NCI-H226 (cell line): ENCODE results near the gene MOCOS.
A peak's percentile ranks its signal among the peaks of the same experiment; 100 is the strongest.

Experiments used
- DNase-seq: peaks from one replicate; pipeline ENCODE4 v3.0.0-alpha.2; 2015

Gene MOCOS

DNA sequence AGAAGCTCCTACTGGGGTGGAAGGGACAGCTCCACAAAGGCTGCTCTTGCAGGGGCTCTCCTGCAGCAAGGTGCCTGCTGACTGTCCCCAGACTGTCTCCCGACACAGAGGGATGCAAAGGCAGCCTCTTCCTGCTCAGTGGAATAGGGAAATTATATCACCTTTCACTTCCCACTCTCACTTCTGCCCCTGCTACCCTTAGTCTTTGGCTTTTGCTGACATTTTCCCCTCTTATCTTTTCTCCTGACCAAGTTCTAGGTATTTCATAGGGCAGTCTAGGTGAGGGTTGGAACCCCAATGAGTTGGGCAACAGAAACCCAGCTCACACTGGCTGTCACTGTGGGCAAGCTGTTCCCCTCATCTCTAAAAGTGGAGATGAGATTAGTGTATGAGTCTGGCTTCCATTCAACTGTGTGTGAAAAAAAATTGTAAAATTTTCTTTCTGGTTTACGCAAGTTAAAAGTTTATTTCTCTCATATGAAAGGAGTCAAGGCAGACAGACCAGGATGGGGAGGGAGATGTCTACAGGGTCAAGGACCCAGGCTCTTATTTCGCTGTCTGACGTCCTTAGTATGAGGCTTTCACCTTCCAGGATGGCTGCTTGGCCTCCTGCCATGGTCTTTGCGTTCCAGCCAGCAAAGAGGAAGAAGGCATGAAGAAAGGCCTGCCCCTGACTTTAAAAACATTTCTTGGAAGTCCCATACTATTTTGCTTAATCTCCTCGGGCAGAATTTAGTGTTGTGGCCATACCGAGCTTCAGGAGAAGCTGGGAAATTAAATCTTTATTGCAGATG, 7.5 kb upstream of the MOCOS start:
- peak; percentile 19 for DNase-seq

DNA sequence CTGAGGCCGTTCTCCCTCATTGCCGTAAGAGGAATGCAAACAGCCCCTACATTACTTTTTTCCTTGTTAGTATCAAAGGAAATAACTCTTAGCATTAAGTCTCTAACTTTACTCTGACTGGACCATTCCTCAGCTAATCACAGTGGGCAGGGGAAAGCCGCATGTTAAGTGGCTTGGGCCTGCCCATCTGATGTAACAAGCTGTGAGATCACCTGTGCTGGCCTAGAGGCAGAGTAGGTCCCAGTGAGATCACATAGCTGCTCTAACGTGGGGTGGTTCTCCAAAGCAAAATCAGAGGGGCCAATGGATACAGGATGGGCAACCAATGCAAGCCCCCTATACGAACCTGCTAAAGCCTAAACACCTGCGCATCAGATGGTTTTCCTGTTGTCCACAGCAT, 5.9 kb upstream of the MOCOS start:
- DNase-seq, result no peak

DNA sequence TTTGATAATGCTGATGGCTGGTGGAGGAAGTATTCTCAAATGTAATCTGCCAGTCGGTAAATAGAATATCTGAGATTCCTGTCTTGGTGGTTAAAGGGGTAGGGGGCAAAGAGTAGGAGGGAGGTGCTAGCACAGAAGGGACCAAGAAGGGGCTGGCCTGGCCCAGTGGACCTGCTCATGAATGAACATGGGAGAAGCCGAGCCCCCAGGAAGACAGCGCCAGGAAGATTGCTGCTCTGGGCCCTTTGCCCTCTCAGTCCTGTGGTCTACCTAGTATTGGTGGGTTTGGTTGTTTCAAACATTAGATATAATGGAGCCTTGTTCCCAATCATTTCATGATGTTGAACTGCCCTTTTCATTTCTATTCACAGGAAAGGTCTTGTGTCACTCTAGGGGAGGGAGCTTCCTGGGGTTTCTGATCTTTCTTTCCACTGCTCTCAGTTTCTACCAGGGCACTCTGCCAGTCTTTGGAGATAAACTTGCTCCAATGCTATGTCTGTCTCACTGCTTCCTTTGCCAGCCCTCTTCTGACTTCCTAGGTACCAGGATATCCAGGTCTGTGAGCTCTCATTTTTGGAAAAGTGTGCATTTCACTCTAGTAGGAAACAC, 5.3 kb upstream of the MOCOS start:
- DNase-seq, result no peak

DNA sequence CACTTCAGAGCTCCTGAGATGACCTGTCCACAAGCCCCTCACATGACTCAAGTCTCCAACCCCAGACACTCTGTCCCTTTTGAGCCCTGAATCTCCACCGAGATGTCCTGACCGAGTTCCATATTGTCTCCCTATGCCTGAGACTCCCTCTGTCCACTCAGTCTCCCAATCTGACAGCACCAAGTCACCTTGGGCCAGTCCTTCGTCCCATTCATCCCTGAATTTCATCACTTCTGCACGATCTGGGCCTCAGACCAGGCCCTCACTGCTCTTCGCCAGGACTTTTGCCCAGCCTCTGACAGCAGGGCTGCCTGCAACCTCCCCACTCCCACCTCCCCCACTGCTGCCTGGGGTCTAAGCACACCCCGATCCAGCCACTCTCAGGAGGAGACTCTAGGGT, 4.3 kb upstream of the MOCOS start:
- DNase-seq, result no peak

DNA sequence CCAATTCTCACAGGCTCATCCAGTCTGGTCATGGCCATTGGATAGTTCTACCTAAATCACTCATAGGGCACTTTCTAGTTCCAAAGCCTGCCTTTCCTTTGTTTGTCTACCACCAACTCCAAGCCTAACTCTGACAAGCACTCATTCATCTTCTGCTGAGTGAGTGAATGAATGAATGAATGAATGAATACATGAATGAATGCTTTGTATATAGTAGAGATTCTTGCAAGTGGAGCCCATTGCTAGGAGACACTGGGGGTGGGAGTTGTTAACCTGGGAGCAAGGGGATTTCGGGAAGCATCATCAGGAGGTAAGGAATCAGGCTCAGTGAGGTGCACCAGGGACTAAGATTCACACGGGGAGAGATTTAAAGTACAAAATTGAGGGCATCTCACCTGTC, 3.3 kb upstream of the MOCOS start:
- no peak for DNase-seq

DNA sequence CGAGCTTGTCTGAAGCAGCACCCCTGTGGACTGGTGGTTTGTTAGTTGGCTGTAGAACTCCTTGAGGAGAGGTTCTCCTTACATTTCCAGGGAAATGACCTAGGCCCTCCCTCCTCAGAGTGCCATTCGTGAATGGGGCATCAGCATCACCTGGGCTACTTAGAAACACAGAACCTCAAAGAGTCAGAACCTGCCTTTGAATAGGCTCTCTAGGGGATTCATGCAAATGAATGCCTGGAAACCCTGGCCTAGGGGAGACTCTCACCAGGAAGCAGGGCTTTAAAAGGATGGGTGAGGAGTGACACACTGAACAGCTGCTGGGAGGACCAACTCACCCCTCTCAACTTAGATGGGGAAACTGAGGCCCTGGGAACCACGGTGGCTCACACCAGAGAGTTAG, 2.1 kb upstream of the MOCOS start:
- no peak for DNase-seq

DNA sequence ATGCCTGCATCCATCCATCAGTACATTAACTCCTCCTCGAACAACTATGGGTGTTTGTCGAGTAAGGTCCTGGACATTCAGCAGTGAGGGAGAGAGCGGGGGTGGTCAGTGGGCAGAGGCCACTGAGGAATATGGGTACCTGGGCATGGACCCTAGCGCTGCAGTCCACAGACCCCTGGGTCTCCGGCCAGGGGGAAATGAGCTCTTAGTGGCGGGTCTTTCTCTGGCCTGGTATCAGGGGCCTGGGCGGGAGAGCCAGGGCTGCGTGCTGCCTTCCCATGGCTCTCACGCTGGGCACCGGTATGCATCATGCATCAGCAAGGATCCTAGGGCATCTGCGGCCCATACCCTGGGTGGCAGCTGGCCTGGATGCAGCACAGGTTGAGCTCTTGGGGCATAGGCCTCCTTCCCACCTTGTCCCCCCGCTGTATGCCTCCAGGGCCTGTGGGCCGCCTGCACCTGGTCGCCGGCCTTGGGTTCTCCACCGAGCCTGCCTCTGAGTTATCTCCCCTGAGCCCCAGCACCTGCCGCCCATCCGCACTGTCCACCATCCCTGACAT, 1.3 kb upstream of the MOCOS start:
- no peak for DNase-seq

DNA sequence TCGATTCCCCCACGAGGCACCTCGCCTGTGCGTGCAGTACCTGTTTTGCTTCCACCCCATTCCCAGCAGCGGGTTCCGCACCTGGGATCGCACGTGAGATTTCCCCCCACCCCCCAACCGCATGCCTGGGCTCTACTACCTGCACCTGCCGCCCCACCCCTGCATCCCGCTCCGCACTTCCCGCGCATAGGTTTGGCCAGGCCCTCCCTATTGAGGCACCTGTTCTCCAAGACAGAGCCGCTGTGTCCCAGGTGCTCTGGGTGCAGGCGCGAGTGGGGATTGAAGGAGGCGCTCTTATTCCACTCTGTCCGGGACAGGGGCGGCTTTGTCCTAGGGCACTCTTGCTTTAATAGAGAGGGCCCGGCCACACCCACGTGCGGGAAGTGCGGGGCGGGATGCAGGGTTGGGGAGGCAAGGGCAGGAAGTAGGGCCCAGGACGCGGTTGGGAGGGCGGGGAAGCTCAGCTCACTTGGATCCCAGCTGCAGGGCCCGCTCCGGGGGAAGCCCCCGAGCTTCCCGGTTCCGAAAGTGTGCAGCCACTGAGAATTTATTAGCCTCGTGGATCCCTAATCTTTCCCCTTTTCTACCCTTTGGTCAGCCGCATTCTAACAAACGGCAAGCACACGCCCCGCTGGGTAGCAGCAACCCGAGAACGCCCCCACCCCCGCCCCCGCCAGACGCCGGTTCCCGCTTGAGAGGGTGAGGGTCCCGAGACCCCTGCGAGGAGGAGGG, 670 bp upstream of the MOCOS start:
- peak; percentile 15 for DNase-seq

DNA sequence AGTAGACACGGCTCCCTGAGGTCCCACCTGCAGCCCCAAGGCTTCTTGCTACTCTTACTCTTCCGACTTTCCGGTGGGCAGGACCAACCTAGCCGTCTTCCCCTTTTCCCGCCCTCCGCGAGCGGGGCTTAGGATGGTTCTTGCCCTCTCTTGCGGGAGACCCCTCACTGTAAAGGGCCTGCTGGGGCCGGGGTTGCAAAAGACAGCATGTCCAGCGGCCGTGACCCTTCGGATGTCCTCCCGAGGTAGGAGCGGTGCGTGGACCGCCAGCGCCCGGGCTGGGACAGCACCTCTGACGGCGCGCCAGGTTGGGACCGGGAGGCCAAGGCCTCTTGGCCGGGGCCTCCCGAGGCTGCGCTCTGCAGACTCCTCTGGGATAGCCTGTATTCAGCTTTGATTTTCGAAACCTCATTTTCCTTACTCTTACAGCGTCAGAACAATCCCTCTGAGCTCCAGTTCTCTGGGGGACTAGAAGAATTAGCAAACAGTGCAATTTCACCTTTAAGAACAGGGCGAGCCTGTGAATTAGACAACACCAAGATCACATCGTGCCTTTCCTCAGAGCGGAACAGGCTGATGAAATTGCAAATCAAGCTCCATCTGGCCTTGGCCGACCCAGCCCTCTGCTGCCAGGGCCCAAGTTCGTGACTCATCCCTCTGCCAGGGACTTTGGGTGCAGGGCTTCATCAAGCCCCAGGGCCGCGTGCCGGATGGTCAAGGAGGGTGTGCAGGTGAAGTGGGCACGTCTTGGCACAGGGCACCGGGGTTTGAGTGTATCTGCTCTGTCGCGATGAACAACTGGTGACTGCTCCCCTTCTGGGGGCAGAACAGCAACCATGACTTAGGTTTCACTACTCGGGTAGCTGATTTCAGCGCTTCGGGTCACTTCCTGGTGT, 777 bp downstream of the MOCOS start:
- DNase-seq, result no peak

DNA sequence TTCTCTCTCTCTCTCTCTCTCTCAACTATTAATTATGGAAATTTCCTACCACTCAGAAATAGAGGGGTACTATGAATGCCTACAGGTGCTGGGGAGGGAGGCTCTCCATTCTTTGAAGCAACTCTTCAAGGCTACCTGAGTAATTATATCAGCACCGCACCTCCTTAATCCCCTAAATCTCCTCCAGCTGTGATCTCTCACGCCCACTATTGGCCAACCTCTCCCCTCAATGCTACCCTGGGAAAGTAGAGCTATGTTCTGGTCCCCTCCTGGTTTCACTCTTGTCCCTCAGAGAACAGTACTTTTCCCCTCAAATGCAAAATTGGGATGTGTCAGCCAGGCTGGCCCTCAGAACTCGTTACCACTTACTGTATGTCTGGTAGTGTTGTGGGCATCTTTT, 1.6 kb downstream of the MOCOS start:
- no peak for DNase-seq

DNA sequence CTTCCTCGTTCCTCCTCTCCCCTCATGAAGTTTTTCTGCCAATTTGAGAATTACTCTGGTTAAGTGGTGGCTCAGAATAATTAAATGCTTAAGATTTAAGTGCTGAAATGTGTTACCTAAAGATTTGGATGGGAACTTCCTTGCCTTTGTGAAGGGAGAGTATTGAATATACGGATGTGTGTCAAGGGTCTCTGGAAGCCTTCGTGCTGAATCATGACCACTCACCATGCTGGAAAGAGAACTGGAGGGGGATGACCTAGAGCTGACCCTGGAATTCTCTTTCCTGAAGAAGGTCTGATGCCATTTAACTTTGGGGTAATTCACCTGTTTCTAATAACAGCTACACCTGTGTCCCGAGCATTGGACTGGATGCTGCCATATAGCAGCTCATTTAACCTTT, 2.2 kb downstream of the MOCOS start:
- DNase-seq, result no peak

DNA sequence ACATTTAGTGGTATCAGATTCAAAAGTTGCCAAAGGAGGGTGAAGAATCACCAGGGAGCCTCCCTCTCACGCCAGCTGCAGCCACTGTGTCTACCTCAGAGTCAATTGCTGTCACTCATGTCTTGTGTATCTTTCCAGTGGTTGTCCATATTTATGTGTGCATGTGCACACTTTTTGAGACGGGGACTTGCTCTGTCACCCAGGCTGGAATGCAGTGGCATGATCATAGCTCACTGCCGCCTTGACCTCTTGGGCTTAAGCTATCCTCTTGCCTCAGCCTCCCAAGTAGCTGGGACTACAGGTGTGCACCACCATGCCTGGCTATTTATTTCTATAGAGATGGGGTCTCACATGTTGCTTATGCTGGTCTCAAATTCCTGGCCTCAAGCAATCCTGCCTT, 4.0 kb downstream of the MOCOS start:
- no peak for DNase-seq

DNA sequence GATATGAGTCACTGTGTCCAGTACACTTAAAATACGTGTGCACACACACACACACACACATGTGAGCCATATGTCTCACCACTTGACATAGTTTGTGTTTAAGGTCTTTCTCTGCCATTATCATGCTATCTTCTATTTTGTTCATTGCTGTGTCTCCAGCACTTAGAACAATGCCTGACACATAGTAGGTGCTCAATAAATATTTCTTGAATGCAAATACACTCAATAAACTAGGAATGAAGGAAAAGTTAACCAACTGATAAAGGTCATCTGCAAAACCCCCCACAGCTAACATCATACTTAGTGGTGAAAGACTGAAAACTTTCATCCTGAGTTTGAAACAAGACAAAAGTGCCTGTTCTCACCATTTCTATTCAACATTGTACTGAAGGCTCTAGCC, 4.4 kb downstream of the MOCOS start:
- no peak for DNase-seq

DNA sequence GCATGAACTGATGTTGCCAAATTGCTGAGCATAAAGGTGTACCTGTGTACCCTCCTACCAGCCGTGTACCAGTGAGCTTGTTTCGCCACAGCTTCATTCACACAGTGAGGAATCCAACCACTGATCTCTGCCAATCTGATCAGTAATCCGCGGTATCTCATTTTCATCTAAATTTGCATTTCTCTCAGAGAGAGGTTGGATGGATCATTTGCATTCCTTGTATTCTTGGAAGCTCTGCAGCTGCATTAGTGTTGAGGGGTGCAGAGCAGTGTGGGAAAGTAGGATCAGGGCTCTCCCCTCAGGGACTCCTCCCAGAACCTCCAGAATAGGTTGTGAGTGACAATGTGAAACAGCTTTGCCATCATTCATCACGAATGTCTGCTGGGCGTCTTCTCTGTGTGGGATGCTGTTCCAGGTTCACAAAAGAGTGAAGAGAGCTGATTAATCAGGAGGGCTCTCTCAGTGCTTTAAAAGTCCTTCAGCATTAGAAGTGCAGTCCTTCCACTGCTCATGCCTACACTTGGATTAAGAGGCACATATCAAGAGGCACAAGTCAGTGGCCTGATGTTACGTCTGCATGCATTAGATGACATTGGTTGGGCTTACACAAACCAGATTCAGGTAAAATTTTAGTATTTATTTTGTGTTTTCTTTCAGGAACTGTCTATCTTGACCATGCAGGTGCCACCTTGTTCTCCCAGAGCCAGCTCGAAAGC, 7.5 kb downstream of the MOCOS start:
- DNase-seq, result no peak

DNA sequence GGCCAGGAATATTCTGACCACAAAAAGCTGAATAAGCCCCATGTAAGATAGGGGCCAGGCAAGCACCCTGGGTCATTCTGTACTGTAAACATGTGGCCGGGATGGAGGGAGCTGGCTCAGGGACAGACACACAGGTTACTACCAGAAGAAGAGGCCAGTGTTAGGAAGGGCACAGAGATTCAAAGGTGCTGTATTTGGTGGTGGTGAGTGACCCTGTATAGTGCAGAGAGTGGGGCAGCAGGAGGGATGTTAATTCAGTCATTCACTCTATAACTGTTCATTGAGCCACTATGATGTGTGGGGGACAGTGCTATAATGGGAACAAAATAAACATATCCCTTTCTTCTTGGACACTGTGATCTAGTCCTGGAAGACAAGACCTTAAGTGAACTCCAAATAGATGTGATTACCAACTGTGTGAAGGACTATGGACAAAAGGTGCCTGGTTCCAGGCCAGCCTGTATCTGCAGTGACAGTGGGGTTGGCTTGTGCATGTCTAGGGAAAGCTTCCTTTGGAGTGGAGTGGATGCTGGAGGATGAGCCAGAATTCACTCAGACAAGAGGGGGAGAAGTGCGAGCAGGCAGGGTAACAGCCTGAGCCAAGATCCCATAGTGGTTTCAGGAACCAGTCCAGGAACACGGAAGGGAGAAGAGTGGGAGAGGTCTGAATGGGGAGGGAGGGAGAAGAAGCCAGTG, 8.3 kb downstream of the MOCOS start:
- no peak for DNase-seq

DNA sequence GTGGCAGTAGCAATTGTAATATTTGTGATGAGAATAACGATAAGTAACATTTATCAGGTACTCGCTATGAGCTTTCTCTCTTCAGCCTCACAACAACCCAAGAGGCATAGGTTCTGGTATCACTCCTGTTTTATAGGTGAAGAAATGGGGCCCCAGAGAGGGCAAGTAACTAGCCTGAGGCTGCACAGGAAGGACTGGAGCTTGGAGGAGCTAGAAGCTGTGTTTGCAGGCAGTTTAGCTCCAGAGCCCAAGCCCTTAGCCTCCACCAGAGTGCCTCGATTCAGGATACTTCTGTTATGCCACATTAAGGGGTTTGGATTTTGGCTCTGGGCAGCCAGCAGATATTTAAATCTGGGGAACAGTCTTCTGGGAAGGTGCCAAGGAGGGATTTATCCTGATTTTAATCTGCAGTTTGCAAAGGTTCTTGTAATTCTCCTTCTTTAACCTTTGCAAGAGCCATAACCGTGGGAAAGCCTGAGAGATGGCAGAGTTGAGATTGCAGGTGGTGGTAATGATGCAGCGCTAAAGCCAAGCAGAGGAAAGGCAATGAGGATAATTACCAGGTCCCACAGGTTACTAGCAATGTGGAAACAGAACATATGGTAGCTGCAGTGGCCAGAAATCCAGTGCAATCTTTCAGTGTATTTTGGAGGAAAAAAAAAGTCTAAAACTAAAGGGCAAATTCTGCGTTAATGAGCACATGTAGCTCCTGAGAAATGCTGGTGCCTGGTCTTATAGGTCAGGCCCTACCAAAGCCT, 9.1 kb downstream of the MOCOS start:
- no peak for DNase-seq

DNA sequence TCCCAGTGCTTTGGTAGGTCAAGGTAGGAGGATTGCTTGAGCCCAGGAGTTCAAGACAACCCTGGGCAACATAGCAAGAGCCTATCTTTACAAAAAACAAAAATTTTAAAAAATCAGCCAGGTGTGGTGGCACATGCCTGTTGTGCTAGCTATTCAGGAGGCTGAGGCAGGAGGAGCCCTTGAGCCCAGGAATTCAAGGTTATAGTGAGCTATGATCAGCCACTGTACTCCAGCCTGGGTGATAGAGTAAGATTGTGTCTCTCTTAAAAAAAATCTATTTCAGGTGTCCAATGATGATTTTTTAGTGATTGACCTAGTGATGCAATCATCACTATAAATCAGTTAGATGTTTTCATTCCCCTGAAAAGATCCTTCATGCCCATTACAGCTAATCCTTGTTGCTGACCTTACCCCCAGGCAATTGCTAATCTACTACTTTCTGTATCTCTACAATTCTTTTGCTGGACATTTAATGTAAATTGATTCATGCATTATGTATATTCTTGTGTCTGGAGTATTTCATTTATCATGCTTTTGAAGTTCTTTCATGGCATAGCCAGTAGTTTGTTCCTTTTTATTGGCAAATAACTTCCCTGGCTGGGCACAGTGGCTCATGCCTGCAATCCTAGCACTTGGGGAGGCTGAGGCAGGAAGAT, 10.3 kb downstream of the MOCOS start:
- no peak for DNase-seq

DNA sequence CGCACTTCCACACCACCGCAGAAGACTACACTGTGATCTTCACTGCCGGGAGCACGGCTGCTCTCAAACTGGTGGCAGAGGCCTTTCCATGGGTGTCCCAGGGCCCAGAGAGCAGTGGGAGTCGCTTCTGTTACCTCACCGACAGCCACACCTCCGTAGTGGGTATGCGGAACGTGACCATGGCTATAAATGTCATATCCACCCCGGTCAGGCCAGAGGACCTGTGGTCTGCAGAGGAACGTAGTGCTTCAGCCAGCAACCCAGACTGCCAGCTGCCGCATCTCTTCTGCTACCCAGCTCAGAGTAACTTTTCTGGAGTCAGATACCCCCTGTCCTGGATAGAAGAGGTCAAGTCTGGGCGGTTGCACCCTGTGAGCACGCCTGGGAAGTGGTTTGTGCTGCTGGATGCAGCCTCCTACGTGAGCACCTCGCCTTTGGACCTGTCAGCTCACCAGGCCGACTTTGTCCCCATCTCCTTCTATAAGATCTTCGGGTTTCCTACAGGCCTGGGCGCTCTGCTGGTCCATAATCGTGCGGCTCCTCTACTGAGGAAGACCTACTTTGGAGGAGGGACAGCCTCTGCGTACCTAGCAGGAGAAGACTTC, 12.5 kb downstream of the MOCOS start:
- DNase-seq, result no peak

DNA sequence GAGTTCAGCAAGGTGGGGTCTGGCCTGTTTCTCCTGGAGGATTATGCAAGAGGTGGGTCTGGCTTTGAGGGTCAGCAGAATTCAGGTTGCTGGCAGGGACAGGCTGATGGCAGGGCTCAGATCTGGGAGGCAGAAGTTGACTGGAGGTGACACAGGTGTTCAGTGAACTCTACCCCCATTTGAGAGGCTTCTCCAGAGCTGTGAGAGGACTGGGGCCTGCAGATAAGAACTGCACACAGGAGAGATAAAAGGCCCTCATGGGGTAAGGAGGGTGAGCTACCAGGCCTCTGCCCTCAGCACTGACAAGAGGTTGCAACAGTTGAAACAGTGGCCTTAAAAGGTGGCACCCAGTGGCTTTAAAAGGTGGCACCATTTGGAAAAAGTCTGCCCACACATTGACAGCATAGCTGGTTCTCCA, 13.1 kb downstream of the MOCOS start:
- no peak for DNase-seq

DNA sequence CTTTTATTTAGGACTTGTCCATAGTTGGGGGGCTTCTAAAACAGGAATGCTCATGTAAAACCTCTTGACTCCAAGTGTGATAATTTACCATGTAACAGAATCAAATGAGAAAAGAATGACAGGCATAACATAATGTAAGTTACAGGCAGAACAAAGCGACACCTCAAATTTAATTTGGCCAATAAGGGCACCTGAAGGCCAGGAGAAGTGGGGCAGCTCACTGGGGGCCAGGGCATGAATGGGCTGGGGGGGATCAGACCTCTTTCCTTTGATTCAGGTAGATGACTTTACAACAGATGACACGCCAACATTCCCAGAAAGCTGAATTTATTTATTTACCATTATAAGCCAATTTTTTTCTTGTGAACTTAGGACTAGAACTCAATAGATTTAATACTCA, 14.5 kb downstream of the MOCOS start:
- no peak for DNase-seq
